Hepatocyte (in vitro differentiated cells): ENCODE data around the gene APOB. TPM values are rescaled to one million over a fixed set of nuclear protein-coding genes. Genes with fewer than 3 reads are reported as not detected.

Experiments
- DNase-seq: peaks from one replicate; pipeline ENCODE4 v3.0.0-alpha.2; 2016; ENCODE audit warnings: low spot score
- H2AFZ ChIP-seq: fragments of 200-600 bp; sonication (generic); 2 replicates; pipeline ENCODE4 v1.6.0; 2016; ENCODE audit warnings: antibody characterized with exemption, mild to moderate bottlenecking
- H3K27ac ChIP-seq: fragments of 200-600 bp; sonication (generic); 2 replicates; pipeline ENCODE4 v1.5.1; 2016; ENCODE audit warnings: mild to moderate bottlenecking
- H3K27me3 ChIP-seq: fragments of 200-600 bp; sonication (generic); 2 replicates; pipeline ENCODE4 v1.6.1; 2016
- H3K36me3 ChIP-seq: fragments of 200-600 bp; sonication (generic); replicated peaks from 2 replicates; pipeline ENCODE4 v1.5.1; 2016; ENCODE audit warnings: low read depth; ENCODE audit not compliant: insufficient read depth
- H3K4me1 ChIP-seq: fragments of 200-600 bp; sonication (generic); 2 replicates; pipeline ENCODE4 v1.5.1; 2016; ENCODE audit warnings: mild to moderate bottlenecking, moderate library complexity; ENCODE audit not compliant: insufficient read depth
- H3K4me2 ChIP-seq: fragments of 200-600 bp; sonication (generic); 2 replicates; pipeline ENCODE4 v1.6.0; 2016
- H3K4me3 ChIP-seq: fragments of 200-600 bp; sonication (generic); 2 replicates; pipeline ENCODE4 v1.5.1; 2016; ENCODE audit warnings: mild to moderate bottlenecking
- H3K79me2 ChIP-seq: fragments of 200-600 bp; sonication (generic); 2 replicates; pipeline ENCODE4 v1.6.0; 2017; ENCODE audit warnings: mild to moderate bottlenecking
- H3K9me2 ChIP-seq: fragments of 200-600 bp; sonication (generic); replicated peaks from 2 replicates; pipeline ENCODE4 v1.6.0; 2017; ENCODE audit warnings: mild to moderate bottlenecking; ENCODE audit not compliant: insufficient read depth
- H3K9me3 ChIP-seq: fragments of 200-600 bp; sonication (generic); 2 replicates; pipeline ENCODE4 v1.5.1; 2016; ENCODE audit warnings: low read depth, mild to moderate bottlenecking
- H4K20me1 ChIP-seq: fragments of 200-600 bp; sonication (generic); 2 replicates; pipeline ENCODE4 v1.6.0; 2016; ENCODE audit warnings: mild to moderate bottlenecking; ENCODE audit not compliant: insufficient read depth, poor library complexity, severe bottlenecking
- CTCF ChIP-seq: fragments of 200-600 bp; sonication (generic); IDR thresholded peaks from 2 replicates; pipeline ENCODE4 v1.5.1; 2016; ENCODE audit warnings: antibody characterized with exemption, mild to moderate bottlenecking; ENCODE audit not compliant: poor library complexity
- EZH2 ChIP-seq: fragments of 200-600 bp; sonication (generic); IDR thresholded peaks from 2 replicates; pipeline ENCODE4 v1.6.1; 2016; ENCODE audit warnings: antibody characterized with exemption, mild to moderate bottlenecking, borderline replicate concordance
- EZH2phosphoT487 ChIP-seq: fragments of 200-600 bp; sonication (generic); IDR thresholded peaks from one replicate; pipeline ENCODE4 v1.6.1; 2018; ENCODE audit warnings: antibody characterized with exemption, mild to moderate bottlenecking, low read depth, moderate library complexity; ENCODE audit not compliant: unreplicated experiment, severe bottlenecking
- WGBS: methylation state at CpG from one replicate; pipeline ENCODE4 v1.1.6; 2016; ENCODE audit warnings: low lambda C conversion rate; ENCODE audit errors: missing lambda C conversion rate; 5-methylcytosine and 5-hydroxymethylcytosine counted together
- polyA plus RNA-seq: library from polyadenylated mRNA; unstranded; fragments of >200 nt; fragmentation: Nextera tagmentation; extraction: Ambion mirVana; gene quantifications from 2 replicates; pipeline ENCODE4 v1.2.1, GENCODE V29; 2016
- total RNA-seq: library from RNA; depleted of rRNA; stranded (reverse); fragments of >200 nt; gene quantifications from 2 replicates; pipeline ENCODE4 v1.2.3, GENCODE V29; 2014

APOB gene
- total and polyA plus RNA-seq, 2 experiments from 2014 or later = 184 to 814 TPM

- no peaks in the 10 kb centered on the region for H4K20me1 ChIP-seq
- H3K27me3 ChIP-seq = no peaks in the 10 kb centered on the region
- no peak for DNase-seq
- H3K9me3 ChIP-seq = no peaks in the 10 kb centered on the region
- no peaks in the 10 kb centered on the region for H3K36me3 ChIP-seq
- no peak overlapping the region for H2AFZ ChIP-seq
- no peak overlapping the region for H3K27ac ChIP-seq
- no peaks in the 10 kb centered on the region for H3K79me2 ChIP-seq
- H3K9me2 ChIP-seq = no peaks in the 10 kb centered on the region
- TF ChIP-seq EZH2 (no peak), EZH2phosphoT487 (no peak), CTCF (no peak)
- 91% methylated on average over 6 of the region's 6 CpGs for WGBS
- no peaks in the 10 kb centered on the region for H3K4me1 ChIP-seq
- no peak overlapping the region for H3K4me2 ChIP-seq
- H3K4me3 ChIP-seq = no peak overlapping the region
Observed at GRCh38 chr2:21035282-21035973, 8.4 kb downstream of the APOB start.

- no peaks in the 10 kb centered on the region for H3K9me2 ChIP-seq
- H3K36me3 ChIP-seq = no peaks in the 10 kb centered on the region
- H2AFZ ChIP-seq = no peak overlapping the region
- DNase-seq = no peak
- H3K4me3 ChIP-seq = no peak overlapping the region
- no peak overlapping the region for H3K4me2 ChIP-seq
- no peaks in the 10 kb centered on the region for H3K79me2 ChIP-seq
- no peaks in the 10 kb centered on the region for H3K4me1 ChIP-seq
- TF ChIP-seq CTCF (no peak), EZH2 (no peak), EZH2phosphoT487 (no peak)
- 97% methylated on average over 3 of the region's 3 CpGs for WGBS
- H3K9me3 ChIP-seq = no peaks in the 10 kb centered on the region
- no peaks in the 10 kb centered on the region for H4K20me1 ChIP-seq
- H3K27me3 ChIP-seq = no peaks in the 10 kb centered on the region
- no peak overlapping the region for H3K27ac ChIP-seq
Observed at GRCh38 chr2:21034972-21035279, 8.9 kb downstream of the APOB start.

- H4K20me1 ChIP-seq = no peaks in the 10 kb centered on the region
- H3K9me2 ChIP-seq = no peaks in the 10 kb centered on the region
- no peaks in the 10 kb centered on the region for H3K4me1 ChIP-seq
- H3K9me3 ChIP-seq = no peaks in the 10 kb centered on the region
- no peak for DNase-seq
- H3K27me3 ChIP-seq = no peaks in the 10 kb centered on the region
- H3K4me2 ChIP-seq = no peak overlapping the region
- H3K27ac ChIP-seq = no peak overlapping the region
- no peaks in the 10 kb centered on the region for H3K36me3 ChIP-seq
- no peak overlapping the region for H2AFZ ChIP-seq
- TF ChIP-seq CTCF = no peak
- no peak for TF ChIP-seq EZH2phosphoT487
- no peak for TF ChIP-seq EZH2
- no peaks in the 10 kb centered on the region for H3K79me2 ChIP-seq
- WGBS = 88% methylated on average over 4 of the region's 4 CpGs
- no peak overlapping the region for H3K4me3 ChIP-seq
Observed at GRCh38 chr2:21034156-21034971, 9.5 kb downstream of the APOB start.
